ENCODE results near the gene FGF12.

FGF12 gene

DNA sequence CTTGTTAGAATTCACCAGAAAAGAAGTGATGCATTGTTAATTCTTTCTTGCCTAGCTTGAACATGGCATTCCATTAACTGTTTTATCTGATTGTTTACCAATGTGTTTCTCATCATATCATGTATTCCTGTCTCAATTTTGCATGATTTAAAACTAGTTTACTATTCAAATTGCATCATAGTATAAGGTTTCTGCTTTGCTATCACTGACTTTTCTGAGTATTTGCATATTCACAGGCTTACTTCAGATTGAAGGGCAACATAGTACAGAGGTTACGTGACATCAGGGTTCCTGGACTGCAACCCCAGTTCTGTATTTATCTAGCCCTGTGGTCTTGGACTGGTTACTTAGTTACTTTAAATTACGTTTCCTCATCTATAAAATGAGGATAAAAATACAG, 561.8 kb downstream of the FGF12 start:
- Histone ChIP-seq H3K4me3 (ENCODE audit: low read length) (no peak overlapping the region), H3K4me2 (ENCODE audit: low read length) (no peak overlapping the region), H3K27ac (ENCODE audit: low read depth, low read length) (no peak overlapping the region), H3K27me3 (ENCODE audit: control insufficient read depth, low read length) (no peaks in the 10 kb centered on the region), H3K9me3 (ENCODE audit: control insufficient read depth, insufficient read depth, low read length) (no peaks in the 10 kb centered on the region), H4K20me1 (ENCODE audit: control insufficient read depth, insufficient read depth, low read depth, low read length) (no peaks in the 10 kb centered on the region), H3K9me2 (replicated peaks; ENCODE audit: control insufficient read depth, low read length) (no peaks in the 10 kb centered on the region), H3K36me3 (ENCODE audit: control insufficient read depth, low read length) (no peaks in the 10 kb centered on the region), H3K4me1 (ENCODE audit: control insufficient read depth, low read length) (peaks cover 17% of the 10 kb centered on the region), H3K79me2 (ENCODE audit: control insufficient read depth, low read length) (no peaks in the 10 kb centered on the region), H3F3A (ENCODE audit: control insufficient read depth, insufficient read depth) (no peaks in the 10 kb centered on the region)
- no peak for TF ChIP-seq EZH2phosphoT487 (IDR thresholded peaks at IDR 0.05; ENCODE audit: borderline replicate concordance, low read length)
- TF ChIP-seq, protein P1, sequence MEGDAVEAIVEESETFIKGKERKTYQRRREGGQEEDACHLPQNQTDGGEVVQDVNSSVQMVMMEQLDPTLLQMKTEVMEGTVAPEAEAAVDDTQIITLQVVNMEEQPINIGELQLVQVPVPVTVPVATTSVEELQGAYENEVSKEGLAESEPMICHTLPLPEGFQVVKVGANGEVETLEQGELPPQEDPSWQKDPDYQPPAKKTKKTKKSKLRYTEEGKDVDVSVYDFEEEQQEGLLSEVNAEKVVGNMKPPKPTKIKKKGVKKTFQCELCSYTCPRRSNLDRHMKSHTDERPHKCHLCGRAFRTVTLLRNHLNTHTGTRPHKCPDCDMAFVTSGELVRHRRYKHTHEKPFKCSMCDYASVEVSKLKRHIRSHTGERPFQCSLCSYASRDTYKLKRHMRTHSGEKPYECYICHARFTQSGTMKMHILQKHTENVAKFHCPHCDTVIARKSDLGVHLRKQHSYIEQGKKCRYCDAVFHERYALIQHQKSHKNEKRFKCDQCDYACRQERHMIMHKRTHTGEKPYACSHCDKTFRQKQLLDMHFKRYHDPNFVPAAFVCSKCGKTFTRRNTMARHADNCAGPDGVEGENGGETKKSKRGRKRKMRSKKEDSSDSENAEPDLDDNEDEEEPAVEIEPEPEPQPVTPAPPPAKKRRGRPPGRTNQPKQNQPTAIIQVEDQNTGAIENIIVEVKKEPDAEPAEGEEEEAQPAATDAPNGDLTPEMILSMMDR (IDR thresholded peaks at IDR 0.05; ENCODE audit: low read depth, low read length, poor library complexity, severe bottlenecking): no peak

DNA sequence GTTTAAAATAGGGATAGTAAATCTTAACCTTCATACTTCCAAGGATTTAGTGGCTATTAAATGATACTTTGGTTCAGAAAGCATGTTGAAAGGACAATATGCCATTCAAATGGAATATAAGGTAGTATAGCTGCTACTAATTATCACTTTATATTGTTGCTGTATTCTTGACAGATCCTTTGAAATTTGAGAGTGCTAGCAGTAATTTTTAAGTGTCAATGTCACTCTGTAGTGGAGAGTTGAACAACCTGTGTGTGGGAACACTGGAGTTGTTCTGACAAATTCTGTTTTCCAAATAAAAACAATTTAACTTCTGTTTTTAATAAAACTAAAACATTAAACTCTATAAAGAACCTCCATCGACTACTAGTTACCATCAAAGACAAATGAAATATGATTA, 565.7 kb downstream of the FGF12 start:
- H3K4me3 ChIP-seq (ENCODE audit: low read length): no peak overlapping the region
- H3K27ac ChIP-seq (ENCODE audit: low read depth, low read length): no peak overlapping the region
- no peaks in the 10 kb centered on the region for H4K20me1 ChIP-seq (ENCODE audit: control insufficient read depth, insufficient read depth, low read depth, low read length)
- H3K4me1 ChIP-seq (ENCODE audit: control insufficient read depth, low read length): peaks cover 18% of the 10 kb centered on the region
- no peaks in the 10 kb centered on the region for H3K27me3 ChIP-seq (ENCODE audit: control insufficient read depth, low read length)
- TF ChIP-seq, protein P1 (IDR thresholded peaks at IDR 0.05; ENCODE audit: low read depth, low read length, poor library complexity, severe bottlenecking): no peak
- TF ChIP-seq EZH2phosphoT487 (IDR thresholded peaks at IDR 0.05; ENCODE audit: borderline replicate concordance, low read length): no peak
- H3K36me3 ChIP-seq (ENCODE audit: control insufficient read depth, low read length): no peaks in the 10 kb centered on the region
- no peaks in the 10 kb centered on the region for H3K79me2 ChIP-seq (ENCODE audit: control insufficient read depth, low read length)
- no peaks in the 10 kb centered on the region for H3K9me2 ChIP-seq (replicated peaks; ENCODE audit: control insufficient read depth, low read length)
- H3F3A ChIP-seq (ENCODE audit: control insufficient read depth, insufficient read depth): peaks cover 3% of the 10 kb centered on the region; the same call in 1 of the 2 replicates
- no peaks in the 10 kb centered on the region for H3K9me3 ChIP-seq (ENCODE audit: control insufficient read depth, insufficient read depth, low read length)
- no peak overlapping the region for H3K4me2 ChIP-seq (ENCODE audit: low read length)

DNA sequence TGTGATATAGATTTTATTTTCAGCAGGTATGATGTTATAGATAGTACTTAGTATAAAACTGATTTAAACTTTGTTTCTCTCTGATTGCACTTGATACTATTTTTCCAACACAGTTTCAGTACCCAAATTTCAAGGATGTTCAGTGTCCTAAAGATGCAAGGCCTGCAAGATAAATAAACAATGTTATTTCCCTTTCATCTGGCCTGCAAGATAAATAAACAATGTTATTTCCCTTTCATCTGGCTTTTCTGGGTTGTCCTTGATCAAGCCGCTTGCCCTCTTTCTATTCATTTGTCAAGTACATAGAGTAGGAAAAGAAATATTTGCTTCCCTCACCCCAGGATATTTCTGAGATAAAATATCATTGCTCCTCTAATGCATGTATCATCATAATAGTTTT, 571.0 kb downstream of the FGF12 start:
- Histone ChIP-seq H3K4me1 (ENCODE audit: control insufficient read depth, low read length) (peaks cover 32% of the 10 kb centered on the region), H3K27ac (ENCODE audit: low read depth, low read length) (no peak overlapping the region), H3K79me2 (ENCODE audit: control insufficient read depth, low read length) (no peaks in the 10 kb centered on the region), H4K20me1 (ENCODE audit: control insufficient read depth, insufficient read depth, low read depth, low read length) (no peaks in the 10 kb centered on the region), H3K9me3 (ENCODE audit: control insufficient read depth, insufficient read depth, low read length) (no peaks in the 10 kb centered on the region), H3K36me3 (ENCODE audit: control insufficient read depth, low read length) (no peaks in the 10 kb centered on the region), H3K9me2 (replicated peaks; ENCODE audit: control insufficient read depth, low read length) (no peaks in the 10 kb centered on the region), H3K27me3 (ENCODE audit: control insufficient read depth, low read length) (no peaks in the 10 kb centered on the region), H3F3A (ENCODE audit: control insufficient read depth, insufficient read depth) (peaks cover 6% of the 10 kb centered on the region), H3K4me3 (ENCODE audit: low read length) (peak overlapping the region; percentile 13; the same call in 1 of the 2 replicates), H3K4me2 (ENCODE audit: low read length) (peak overlapping the region; percentile 91)
- TF ChIP-seq, protein P1 (IDR thresholded peaks at IDR 0.05; ENCODE audit: low read depth, low read length, poor library complexity, severe bottlenecking): no peak
- no peak for TF ChIP-seq EZH2phosphoT487 (IDR thresholded peaks at IDR 0.05; ENCODE audit: borderline replicate concordance, low read length)

Measured in DOHH2 (cell line).